Stimulated activated naive CD4-positive, alpha-beta T cell (primary cell): Measurements from ENCODE around the gene PIPOX.

Source experiments
- DNase-seq, 6 experiments: peaks; one replicate each; lab custom pipeline; 2025; lab: John Stamatoyannopoulos, UW

PIPOX gene

GRCh38 chr17:29042679-29043538 lies at the start of gene PIPOX:
PIPOX (plus strand) TSS chr17:29043141; CDS start chr17:29043226, 85 bp downstream.
- DNase-seq, result no peak

- DNase-seq, result no peak
These were observed 49.1 kb upstream of the PIPOX start for GRCh38 chr17:28993645-28994426.

GRCh38 chr17:28996554-28997096 lies 46.3 kb upstream of the PIPOX start:
- no peak for DNase-seq

- no peak for DNase-seq
These were observed 45.1 kb upstream of the PIPOX start for GRCh38 chr17:28997806-28998205.

- no peak for DNase-seq
These were observed 43.7 kb upstream of the PIPOX start for GRCh38 chr17:28999206-28999605.

GRCh38 chr17:29000973-29001372 lies 42.0 kb upstream of the PIPOX start:
- DNase-seq, result no peak

- DNase-seq, result no peak
These were observed 40.1 kb upstream of the PIPOX start for GRCh38 chr17:29002811-29003210.

GRCh38 chr17:29003289-29003688 lies 39.7 kb upstream of the PIPOX start:
- DNase-seq, result no peak

GRCh38 chr17:29004081-29004692 lies 38.8 kb upstream of the PIPOX start:
- DNase-seq, result no peak

GRCh38 chr17:29005936-29006511 lies 36.9 kb upstream of the PIPOX start, which contains the start of gene SEZ6:
SEZ6 (minus strand) TSS chr17:29006033; CDS start chr17:29005869, 164 bp downstream.
- peak in 5 of 6 experiments; percentile 10 to 60 (median 34) for DNase-seq

- no peak for DNase-seq
These were observed 35.5 kb upstream of the PIPOX start for GRCh38 chr17:29007456-29007855.

GRCh38 chr17:29007860-29008455 lies 35.0 kb upstream of the PIPOX start:
- no peak for DNase-seq

GRCh38 chr17:29008591-29008990 lies 34.4 kb upstream of the PIPOX start:
- no peak for DNase-seq

GRCh38 chr17:29010129-29010528 lies 32.8 kb upstream of the PIPOX start:
- DNase-seq, result no peak

- DNase-seq, result no peak
These were observed 32.4 kb upstream of the PIPOX start for GRCh38 chr17:29010586-29010985.

- no peak for DNase-seq
These were observed 30.4 kb upstream of the PIPOX start for GRCh38 chr17:29012535-29012934.

GRCh38 chr17:29014716-29015115 lies 28.2 kb upstream of the PIPOX start:
- no peak for DNase-seq

- DNase-seq, result no peak
These were observed 26.4 kb upstream of the PIPOX start for GRCh38 chr17:29016345-29017210.

- DNase-seq, result no peak
These were observed 24.0 kb upstream of the PIPOX start for GRCh38 chr17:29018788-29019474.
